Neural cell (in vitro differentiated cells): ENCODE results near the gene FAM124A. TPM values are rescaled to one million over a fixed set of nuclear protein-coding genes. Genes with fewer than 3 reads are reported as not detected.

Experiments used
- H2AFZ ChIP-seq: fragments of 200-600, 300-800 bp; sonication (generic), shearing (Covaris generic); 2 replicates; pipeline ENCODE4 v1.6.0; 2014; ENCODE audit warnings: low read depth, mild to moderate bottlenecking, antibody characterized with exemption, low read length, moderate library complexity
- H3F3A ChIP-seq: fragments of 200-600 bp; shearing (Covaris generic); 2 replicates; pipeline ENCODE4 v1.6.1; 2016; ENCODE audit warnings: mild to moderate bottlenecking, moderate library complexity, mixed read lengths, antibody characterized with exemption, low read length; ENCODE audit not compliant: insufficient read depth, poor library complexity, severe bottlenecking
- H3K27ac ChIP-seq: fragments of 200-600, 300-800 bp; sonication (generic), shearing (Covaris generic); 2 replicates; pipeline ENCODE4 v1.5.1; 2014; ENCODE audit warnings: mild to moderate bottlenecking, low read length, moderate library complexity
- H3K27me3 ChIP-seq: fragments of 300-800, 200-600 bp; sonication (generic), shearing (Covaris generic); 2 replicates; pipeline ENCODE4 v1.6.0; 2014; ENCODE audit warnings: mild to moderate bottlenecking, low read depth, low read length, moderate library complexity; ENCODE audit not compliant: insufficient read depth
- H3K36me3 ChIP-seq: fragments of 300-800, 200-600 bp; sonication (generic), shearing (Covaris generic); 2 replicates; pipeline ENCODE4 v1.5.1; 2014; ENCODE audit warnings: mild to moderate bottlenecking, antibody characterized with exemption, low read length, moderate library complexity; ENCODE audit not compliant: insufficient read depth
- H3K4me2 ChIP-seq: fragments of 300-800, 200-600 bp; sonication (generic), shearing (Covaris generic); 2 replicates; pipeline ENCODE4 v1.6.0; 2014; ENCODE audit warnings: mild to moderate bottlenecking, low read length
- H3K4me3 ChIP-seq: fragments of 300-800, 200-600 bp; sonication (generic), shearing (Covaris generic); 2 replicates; pipeline ENCODE4 v1.5.1; 2014; ENCODE audit warnings: mild to moderate bottlenecking, low read length, moderate library complexity
- H3K79me2 ChIP-seq: fragments of 200-600 bp; shearing (Covaris generic); replicated peaks from 2 replicates; pipeline ENCODE4 v1.6.0; 2014; ENCODE audit warnings: mild to moderate bottlenecking, low read length, moderate library complexity; ENCODE audit not compliant: insufficient read depth
- H3K9ac ChIP-seq: fragments of 300-800, 200-600 bp; sonication (generic), shearing (Covaris generic); 2 replicates; pipeline ENCODE4 v1.6.1; 2016; ENCODE audit warnings: mild to moderate bottlenecking, low read length, mixed read lengths
- H3K9me2 ChIP-seq: fragments of 200-600 bp; shearing (Covaris generic); 2 replicates; pipeline ENCODE4 v1.6.1; 2016; ENCODE audit warnings: mild to moderate bottlenecking, low read length, mixed read lengths; ENCODE audit not compliant: insufficient read depth
- H3K9me3 ChIP-seq: fragments of 200-600, 300-800 bp; sonication (generic), shearing (Covaris generic); 2 replicates; pipeline ENCODE4 v1.6.1; 2016; ENCODE audit warnings: mild to moderate bottlenecking, mixed run types, low read length, moderate library complexity, mixed read lengths
- H4K20me1 ChIP-seq: fragments of 200-600 bp; shearing (Covaris generic); 2 replicates; pipeline ENCODE4 v1.6.1; 2016; ENCODE audit warnings: mild to moderate bottlenecking, mixed run types; ENCODE audit not compliant: insufficient read depth
- EP300 ChIP-seq: fragments of 450-650 bp; conservative IDR thresholded peaks from 2 replicates; pipeline ENCODE4 v1.6.1; 2014; ENCODE audit warnings: antibody characterized with exemption, mild to moderate bottlenecking, moderate library complexity; ENCODE audit not compliant: poor library complexity, severe bottlenecking
- EZH2 ChIP-seq: fragments of 200-600, 300-800 bp; shearing (Covaris generic), sonication (generic); IDR thresholded peaks from 2 replicates; pipeline ENCODE4 v1.6.1; 2014; ENCODE audit warnings: antibody characterized with exemption, low read length, borderline replicate concordance, mild to moderate bottlenecking; ENCODE audit not compliant: insufficient read depth, poor library complexity, severe bottlenecking
- MXI1 ChIP-seq: fragments of 450-650 bp; conservative IDR thresholded peaks from 2 replicates; pipeline ENCODE4 v1.6.1; 2014; ENCODE audit warnings: antibody characterized with exemption, mild to moderate bottlenecking; ENCODE audit not compliant: poor library complexity, severe bottlenecking
- POLR2AphosphoS5 ChIP-seq: IDR thresholded peaks from 2 replicates; pipeline ENCODE4 v1.6.1; 2012
- RAD21 ChIP-seq: fragments of 450-650 bp; conservative IDR thresholded peaks from 2 replicates; pipeline ENCODE4 v1.6.1; 2014; ENCODE audit warnings: antibody characterized with exemption, mild to moderate bottlenecking, moderate library complexity
- SMC3 ChIP-seq: fragments of 450-650 bp; conservative IDR thresholded peaks from 2 replicates; pipeline ENCODE4 v1.6.1; 2014; ENCODE audit warnings: antibody characterized with exemption, mild to moderate bottlenecking, moderate library complexity; ENCODE audit not compliant: poor library complexity
- TAF1 ChIP-seq: IDR thresholded peaks from 2 replicates; pipeline ENCODE4 v1.6.1; 2012; ENCODE audit warnings: low read depth
- polyA plus RNA-seq: library from polyadenylated mRNA; depleted of rRNA; stranded (reverse); fragments of >200 nt; gene quantifications from 2 replicates; pipeline ENCODE4 v1.2.3, GENCODE V29; 2014
- TF ChIP-seq, protein P1 (sequence below): IDR thresholded peaks from 2 replicates; pipeline ENCODE4 v1.6.1; 2012; ENCODE audit warnings: borderline replicate concordance
- TF ChIP-seq, protein P2 (sequence below): fragments of 450-650 bp; IDR thresholded peaks from 2 replicates; pipeline ENCODE4 v1.5.1; 2014; ENCODE audit warnings: antibody characterized with exemption, mild to moderate bottlenecking, moderate library complexity; ENCODE audit not compliant: poor library complexity, severe bottlenecking

FAM124A gene
- polyA plus RNA-seq, 1 donor from 2014 or later = 3.0 TPM

DNA sequence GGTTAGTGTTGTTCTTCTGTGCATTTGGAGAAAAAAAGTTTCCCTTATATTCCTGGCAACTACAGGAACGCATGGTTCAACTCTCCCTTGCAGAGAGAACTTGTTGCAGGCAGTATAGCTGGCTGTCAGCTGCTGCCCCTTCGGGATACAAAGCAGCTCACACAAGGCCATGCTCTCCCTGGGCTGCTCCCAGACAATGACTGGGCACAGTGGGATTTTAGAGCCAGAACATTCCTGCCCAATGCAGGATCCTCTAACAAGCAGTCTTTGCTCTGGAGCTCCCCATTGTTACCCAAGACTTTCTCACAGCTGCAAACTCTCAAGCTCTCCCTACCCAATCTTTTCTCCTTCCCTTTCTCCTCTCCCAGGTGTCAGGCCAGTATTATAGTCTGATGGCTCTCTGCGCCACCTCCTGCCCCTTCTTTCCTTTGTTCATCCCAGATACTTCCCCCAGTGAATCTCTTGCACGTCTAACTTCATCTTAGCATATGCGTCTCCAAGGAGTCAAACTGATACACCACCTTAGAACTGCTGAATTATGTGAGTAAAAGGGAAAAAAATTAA is 89.8 kb downstream of the FAM124A start:
- H2AFZ ChIP-seq = no peak overlapping the region
- no peaks in the 10 kb centered on the region for H3K9me2 ChIP-seq
- no peak overlapping the region for H3K27ac ChIP-seq
- H3K4me2 ChIP-seq = no peak overlapping the region
- no peaks in the 10 kb centered on the region for H3K79me2 ChIP-seq
- no peaks in the 10 kb centered on the region for H3K27me3 ChIP-seq
- no peaks in the 10 kb centered on the region for H3F3A ChIP-seq
- H3K4me3 ChIP-seq = no peak overlapping the region
- H3K9me3 ChIP-seq = no peaks in the 10 kb centered on the region
- no peak for TF ChIP-seq TAF1
- no peak for TF ChIP-seq MXI1
- TF ChIP-seq SMC3 = no peak
- TF ChIP-seq EZH2 = no peak
- TF ChIP-seq, protein P1, sequence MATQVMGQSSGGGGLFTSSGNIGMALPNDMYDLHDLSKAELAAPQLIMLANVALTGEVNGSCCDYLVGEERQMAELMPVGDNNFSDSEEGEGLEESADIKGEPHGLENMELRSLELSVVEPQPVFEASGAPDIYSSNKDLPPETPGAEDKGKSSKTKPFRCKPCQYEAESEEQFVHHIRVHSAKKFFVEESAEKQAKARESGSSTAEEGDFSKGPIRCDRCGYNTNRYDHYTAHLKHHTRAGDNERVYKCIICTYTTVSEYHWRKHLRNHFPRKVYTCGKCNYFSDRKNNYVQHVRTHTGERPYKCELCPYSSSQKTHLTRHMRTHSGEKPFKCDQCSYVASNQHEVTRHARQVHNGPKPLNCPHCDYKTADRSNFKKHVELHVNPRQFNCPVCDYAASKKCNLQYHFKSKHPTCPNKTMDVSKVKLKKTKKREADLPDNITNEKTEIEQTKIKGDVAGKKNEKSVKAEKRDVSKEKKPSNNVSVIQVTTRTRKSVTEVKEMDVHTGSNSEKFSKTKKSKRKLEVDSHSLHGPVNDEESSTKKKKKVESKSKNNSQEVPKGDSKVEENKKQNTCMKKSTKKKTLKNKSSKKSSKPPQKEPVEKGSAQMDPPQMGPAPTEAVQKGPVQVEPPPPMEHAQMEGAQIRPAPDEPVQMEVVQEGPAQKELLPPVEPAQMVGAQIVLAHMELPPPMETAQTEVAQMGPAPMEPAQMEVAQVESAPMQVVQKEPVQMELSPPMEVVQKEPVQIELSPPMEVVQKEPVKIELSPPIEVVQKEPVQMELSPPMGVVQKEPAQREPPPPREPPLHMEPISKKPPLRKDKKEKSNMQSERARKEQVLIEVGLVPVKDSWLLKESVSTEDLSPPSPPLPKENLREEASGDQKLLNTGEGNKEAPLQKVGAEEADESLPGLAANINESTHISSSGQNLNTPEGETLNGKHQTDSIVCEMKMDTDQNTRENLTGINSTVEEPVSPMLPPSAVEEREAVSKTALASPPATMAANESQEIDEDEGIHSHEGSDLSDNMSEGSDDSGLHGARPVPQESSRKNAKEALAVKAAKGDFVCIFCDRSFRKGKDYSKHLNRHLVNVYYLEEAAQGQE = no peak
- H4K20me1 ChIP-seq = no peaks in the 10 kb centered on the region
- no peaks in the 10 kb centered on the region for H3K36me3 ChIP-seq
- H3K9ac ChIP-seq = no peak overlapping the region

DNA sequence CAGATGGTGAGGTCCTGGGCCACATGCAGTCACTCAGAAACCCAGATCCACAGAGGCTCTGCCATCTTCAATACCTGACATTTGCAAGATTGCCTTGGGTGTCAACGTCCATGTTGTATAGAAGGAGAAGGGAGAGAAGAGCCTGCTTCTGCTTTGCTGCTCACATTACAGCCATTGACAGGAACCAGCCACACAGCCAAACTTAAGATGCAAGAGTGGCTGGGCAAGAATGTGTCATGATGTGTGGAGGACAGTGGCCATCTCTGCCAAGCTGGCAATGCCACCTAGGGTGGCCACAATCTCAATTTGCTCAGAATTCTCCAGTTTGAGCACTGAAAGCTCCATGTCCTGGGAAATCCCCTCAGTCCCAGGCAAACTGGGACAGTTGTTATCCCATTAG is 91.4 kb downstream of the FAM124A start:
- Histone ChIP-seq H3F3A (no peaks in the 10 kb centered on the region), H3K27ac (no peak overlapping the region), H3K9me2 (no peaks in the 10 kb centered on the region), H2AFZ (no peak overlapping the region), H4K20me1 (no peaks in the 10 kb centered on the region), H3K79me2 (no peaks in the 10 kb centered on the region), H3K9me3 (no peaks in the 10 kb centered on the region), H3K27me3 (no peaks in the 10 kb centered on the region), H3K9ac (no peak overlapping the region), H3K4me2 (no peak overlapping the region), H3K36me3 (no peaks in the 10 kb centered on the region), H3K4me3 (no peak overlapping the region)
- TF ChIP-seq POLR2AphosphoS5 = no peak
- TF ChIP-seq, protein P1 = no peak

DNA sequence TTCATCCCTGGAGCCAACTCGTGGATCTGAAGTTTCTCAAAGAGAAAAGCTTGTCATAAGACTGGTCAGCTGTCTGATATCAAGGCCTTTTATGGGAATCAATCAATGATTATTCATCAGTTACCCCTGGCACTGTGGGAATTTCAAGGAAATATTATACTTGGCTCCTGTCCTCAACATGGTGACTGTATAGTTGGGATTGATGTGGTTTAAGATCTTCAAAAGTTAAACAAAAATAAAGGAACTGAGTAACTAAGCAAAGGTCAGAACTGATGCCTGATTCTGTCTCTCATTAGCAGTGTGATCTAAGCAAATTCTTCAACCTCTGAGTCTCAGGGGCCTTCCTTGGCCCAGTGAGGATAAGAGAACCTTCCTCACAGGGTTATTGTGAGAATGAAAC is 95.1 kb downstream of the FAM124A start:
- no peaks in the 10 kb centered on the region for H3K9me3 ChIP-seq
- no peaks in the 10 kb centered on the region for H3K9me2 ChIP-seq
- no peaks in the 10 kb centered on the region for H4K20me1 ChIP-seq
- no peak overlapping the region for H3K27ac ChIP-seq
- TF ChIP-seq SMC3 = no peak
- no peak for TF ChIP-seq EZH2
- TF ChIP-seq TAF1 = no peak
- TF ChIP-seq POLR2AphosphoS5 = no peak
- TF ChIP-seq RAD21 = no peak
- TF ChIP-seq, protein P2, sequence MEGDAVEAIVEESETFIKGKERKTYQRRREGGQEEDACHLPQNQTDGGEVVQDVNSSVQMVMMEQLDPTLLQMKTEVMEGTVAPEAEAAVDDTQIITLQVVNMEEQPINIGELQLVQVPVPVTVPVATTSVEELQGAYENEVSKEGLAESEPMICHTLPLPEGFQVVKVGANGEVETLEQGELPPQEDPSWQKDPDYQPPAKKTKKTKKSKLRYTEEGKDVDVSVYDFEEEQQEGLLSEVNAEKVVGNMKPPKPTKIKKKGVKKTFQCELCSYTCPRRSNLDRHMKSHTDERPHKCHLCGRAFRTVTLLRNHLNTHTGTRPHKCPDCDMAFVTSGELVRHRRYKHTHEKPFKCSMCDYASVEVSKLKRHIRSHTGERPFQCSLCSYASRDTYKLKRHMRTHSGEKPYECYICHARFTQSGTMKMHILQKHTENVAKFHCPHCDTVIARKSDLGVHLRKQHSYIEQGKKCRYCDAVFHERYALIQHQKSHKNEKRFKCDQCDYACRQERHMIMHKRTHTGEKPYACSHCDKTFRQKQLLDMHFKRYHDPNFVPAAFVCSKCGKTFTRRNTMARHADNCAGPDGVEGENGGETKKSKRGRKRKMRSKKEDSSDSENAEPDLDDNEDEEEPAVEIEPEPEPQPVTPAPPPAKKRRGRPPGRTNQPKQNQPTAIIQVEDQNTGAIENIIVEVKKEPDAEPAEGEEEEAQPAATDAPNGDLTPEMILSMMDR = no peak
- TF ChIP-seq, protein P1 = no peak
- no peak for TF ChIP-seq MXI1
- no peak for TF ChIP-seq EP300
- H3K27me3 ChIP-seq = no peaks in the 10 kb centered on the region
- H3K4me2 ChIP-seq = no peak overlapping the region
- H3K36me3 ChIP-seq = no peaks in the 10 kb centered on the region
- no peaks in the 10 kb centered on the region for H3F3A ChIP-seq
- H2AFZ ChIP-seq = no peak overlapping the region
- no peak overlapping the region for H3K4me3 ChIP-seq
- no peaks in the 10 kb centered on the region for H3K79me2 ChIP-seq
- no peak overlapping the region for H3K9ac ChIP-seq
